SU-DHL-6 (cell line): ENCODE results near the gene CAMK2D.

Source experiments
- H2AFZ ChIP-seq: fragments of 200-600 bp; sonication (generic); 2 replicates; pipeline ENCODE4 v1.6.1; 2014; ENCODE audit warnings: low read depth, mild to moderate bottlenecking, moderate library complexity, mixed read lengths, antibody characterized with exemption, low read length; ENCODE audit not compliant: severe bottlenecking
- H3F3A ChIP-seq: fragments of 200-600 bp; shearing (Covaris generic); 2 replicates; pipeline ENCODE4 v1.6.0; 2016; ENCODE audit warnings: antibody characterized with exemption, mild to moderate bottlenecking; ENCODE audit not compliant: insufficient read depth
- H3K27ac ChIP-seq: fragments of 200-600 bp; sonication (generic); 2 replicates; pipeline ENCODE4 v1.5.1; 2016; ENCODE audit warnings: low read depth, mild to moderate bottlenecking, low read length, moderate library complexity, mixed read lengths
- H3K27me3 ChIP-seq: fragments of 200-600 bp; sonication (generic), shearing (Covaris generic); 2 replicates; pipeline ENCODE4 v1.6.0; 2014; ENCODE audit warnings: mild to moderate bottlenecking, low read length
- H3K36me3 ChIP-seq: fragments of 200-600 bp; sonication (generic); 2 replicates; pipeline ENCODE4 v1.6.1; 2014; ENCODE audit warnings: mild to moderate bottlenecking, low read length, mixed read lengths
- H3K4me2 ChIP-seq: fragments of 300-600, 200-600 bp; shearing (Covaris generic), sonication (generic); 2 replicates; pipeline ENCODE4 v1.6.0; 2014; ENCODE audit warnings: low read length, low read depth, mild to moderate bottlenecking; ENCODE audit not compliant: poor library complexity, severe bottlenecking
- H3K4me3 ChIP-seq: fragments of 200-600 bp; sonication (generic); 2 replicates; pipeline ENCODE4 v1.5.1; 2014; ENCODE audit warnings: antibody characterized with exemption, low read length, mild to moderate bottlenecking, mixed read lengths; ENCODE audit not compliant: insufficient read depth, poor library complexity, severe bottlenecking
- H3K79me2 ChIP-seq: fragments of 200-600 bp; sonication (generic); 2 replicates; pipeline ENCODE4 v1.6.1; 2014; ENCODE audit warnings: mild to moderate bottlenecking, low read length, moderate library complexity; ENCODE audit not compliant: insufficient read depth
- H3K9ac ChIP-seq: fragments of 200-600 bp; sonication (generic); 2 replicates; pipeline ENCODE4 v1.7.0; 2014; ENCODE audit warnings: mild to moderate bottlenecking, low read length
- H3K9me2 ChIP-seq: fragments of 200-600 bp; sonication (generic); replicated peaks from 2 replicates; pipeline ENCODE4 v1.6.1; 2014; ENCODE audit warnings: low read length; ENCODE audit not compliant: insufficient read depth
- H3K9me3 ChIP-seq: fragments of 200-600 bp; sonication (generic); 2 replicates; pipeline ENCODE4 v1.6.1; 2014; ENCODE audit warnings: low read length, mixed read lengths; ENCODE audit not compliant: insufficient read depth
- H4K20me1 ChIP-seq: fragments of 200-600 bp; sonication (generic); 2 replicates; pipeline ENCODE4 v1.6.1; 2014; ENCODE audit warnings: low read depth, mild to moderate bottlenecking, antibody characterized with exemption, low read length, moderate library complexity, mixed read lengths
- EZH2phosphoT487 ChIP-seq: fragments of 200-600 bp; sonication (generic), shearing (Covaris generic); conservative IDR thresholded peaks from 2 replicates; pipeline ENCODE4 v1.6.1; 2018; ENCODE audit warnings: mild to moderate bottlenecking, antibody characterized with exemption, low read length, moderate library complexity, mixed read lengths
- TF ChIP-seq, protein P1 (sequence below): fragments of 200-600 bp; sonication (generic); IDR thresholded peaks from one replicate; pipeline ENCODE4 v1.5.1; 2017; ENCODE audit warnings: antibody characterized with exemption, mild to moderate bottlenecking, low read length, moderate library complexity; ENCODE audit not compliant: insufficient read depth, poor library complexity, severe bottlenecking

The CAMK2D gene

GRCh38 chr4:113646442-113646822 lies 115.1 kb downstream of the CAMK2D start:
- no peaks in the 10 kb centered on the region for H3K27me3 ChIP-seq
- no peak for TF ChIP-seq EZH2phosphoT487
- TF ChIP-seq, protein P1, sequence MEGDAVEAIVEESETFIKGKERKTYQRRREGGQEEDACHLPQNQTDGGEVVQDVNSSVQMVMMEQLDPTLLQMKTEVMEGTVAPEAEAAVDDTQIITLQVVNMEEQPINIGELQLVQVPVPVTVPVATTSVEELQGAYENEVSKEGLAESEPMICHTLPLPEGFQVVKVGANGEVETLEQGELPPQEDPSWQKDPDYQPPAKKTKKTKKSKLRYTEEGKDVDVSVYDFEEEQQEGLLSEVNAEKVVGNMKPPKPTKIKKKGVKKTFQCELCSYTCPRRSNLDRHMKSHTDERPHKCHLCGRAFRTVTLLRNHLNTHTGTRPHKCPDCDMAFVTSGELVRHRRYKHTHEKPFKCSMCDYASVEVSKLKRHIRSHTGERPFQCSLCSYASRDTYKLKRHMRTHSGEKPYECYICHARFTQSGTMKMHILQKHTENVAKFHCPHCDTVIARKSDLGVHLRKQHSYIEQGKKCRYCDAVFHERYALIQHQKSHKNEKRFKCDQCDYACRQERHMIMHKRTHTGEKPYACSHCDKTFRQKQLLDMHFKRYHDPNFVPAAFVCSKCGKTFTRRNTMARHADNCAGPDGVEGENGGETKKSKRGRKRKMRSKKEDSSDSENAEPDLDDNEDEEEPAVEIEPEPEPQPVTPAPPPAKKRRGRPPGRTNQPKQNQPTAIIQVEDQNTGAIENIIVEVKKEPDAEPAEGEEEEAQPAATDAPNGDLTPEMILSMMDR, result no peak
- no peaks in the 10 kb centered on the region for H3K36me3 ChIP-seq
- no peak overlapping the region for H3K4me3 ChIP-seq
- H2AFZ ChIP-seq, result no peak overlapping the region
- no peaks in the 10 kb centered on the region for H4K20me1 ChIP-seq
- H3K9ac ChIP-seq, result no peak overlapping the region
- 0 out of 2 replicates have a peak, but pooled peaks cover under 1% of the 10 kb centered on the region for H3F3A ChIP-seq
- no peaks in the 10 kb centered on the region for H3K79me2 ChIP-seq
- H3K4me2 ChIP-seq, result no peak overlapping the region
- no peaks in the 10 kb centered on the region for H3K9me2 ChIP-seq
- no peak overlapping the region for H3K27ac ChIP-seq
- H3K9me3 ChIP-seq, result no peaks in the 10 kb centered on the region

DNA sequence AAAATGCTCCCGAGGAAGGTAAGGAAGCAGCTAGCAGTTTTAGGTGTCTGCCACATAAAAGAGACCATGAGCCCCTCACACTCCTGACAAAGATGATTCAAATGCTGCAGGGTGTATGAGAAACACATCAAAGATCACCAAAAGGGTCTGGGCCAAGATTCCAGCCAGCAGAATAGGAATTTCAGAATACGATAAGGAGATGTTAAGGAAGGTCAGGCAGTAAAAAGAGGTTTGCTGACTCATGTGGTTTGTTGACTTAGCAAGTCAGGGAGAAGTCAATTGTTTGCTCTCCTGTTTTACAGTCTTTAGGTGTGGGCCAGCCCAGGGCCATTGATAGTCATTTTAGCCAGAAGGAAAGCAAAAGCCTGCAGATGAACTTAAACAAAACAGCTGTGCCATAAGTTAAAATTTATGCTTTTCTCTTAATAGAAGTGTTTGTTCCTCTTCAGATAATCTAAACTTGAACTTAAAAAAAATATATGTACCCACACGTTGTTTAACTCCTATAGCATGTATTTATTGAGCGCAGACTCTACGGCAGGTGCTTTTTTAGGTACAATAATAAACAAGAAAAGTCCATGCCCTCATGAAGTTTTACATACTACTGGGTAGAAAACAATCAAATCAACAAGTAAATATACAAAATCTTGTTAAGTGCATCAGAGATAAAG lies 115.6 kb downstream of the CAMK2D start:
- Histone ChIP-seq H3K27me3 (no peaks in the 10 kb centered on the region), H2AFZ (no peak overlapping the region), H3F3A (peaks cover 5% of the 10 kb centered on the region; the same call in 1 of the 2 replicates), H3K4me2 (no peak overlapping the region), H3K27ac (no peak overlapping the region), H3K79me2 (no peaks in the 10 kb centered on the region), H3K36me3 (no peaks in the 10 kb centered on the region), H3K9me2 (no peaks in the 10 kb centered on the region), H3K9ac (no peak overlapping the region), H4K20me1 (no peaks in the 10 kb centered on the region), H3K9me3 (no peaks in the 10 kb centered on the region), H3K4me3 (no peak overlapping the region)
- no peak for TF ChIP-seq EZH2phosphoT487
- TF ChIP-seq, protein P1, result no peak

GRCh38 chr4:113645288-113645687 lies 116.2 kb downstream of the CAMK2D start:
- H3K27me3 ChIP-seq, result no peaks in the 10 kb centered on the region
- peaks cover 9% of the 10 kb centered on the region; the same call in 1 of the 2 replicates for H3F3A ChIP-seq
- H4K20me1 ChIP-seq, result no peaks in the 10 kb centered on the region
- no peak overlapping the region for H2AFZ ChIP-seq
- H3K36me3 ChIP-seq, result no peaks in the 10 kb centered on the region
- no peak overlapping the region for H3K4me2 ChIP-seq
- no peaks in the 10 kb centered on the region for H3K9me2 ChIP-seq
- no peaks in the 10 kb centered on the region for H3K79me2 ChIP-seq
- H3K4me3 ChIP-seq, result no peak overlapping the region
- H3K9me3 ChIP-seq, result no peaks in the 10 kb centered on the region
- H3K27ac ChIP-seq, result no peak overlapping the region
- no peak overlapping the region for H3K9ac ChIP-seq
- no peak for TF ChIP-seq EZH2phosphoT487
- TF ChIP-seq, protein P1, result no peak
